Heart left ventricle (tissue), 16 donors: ENCODE results near the gene SIL1. TPM values are rescaled to one million over a fixed set of nuclear protein-coding genes. Genes with fewer than 3 reads are reported as not detected.

Source experiments
- ATAC-seq, 4 donors: fragments of 200-7000 bp; cut with Tn5 transposase; one replicate each; pipeline ENCODE4 v1.9.1; 2020 to 2022; ENCODE audit warnings: moderate library complexity in 4 of 4, mild to moderate bottlenecking in 3 of 4, moderate number of reproducible peaks in 1 of 4
- DNase-seq, 5 donors: peaks; one replicate each; pipeline ENCODE4 v3.0.0-alpha.2; 2020
- H3K27ac ChIP-seq, 12 donors: fragments of 200-600 bp; sonication (generic) in 4 of 12; one replicate each; pipeline versions ENCODE4 v1.5.0 to v1.8.0; 2016 to 2022; ENCODE audit warnings: mild to moderate bottlenecking in 2 of 12
- H3K27me3 ChIP-seq, 9 donors: fragments of 200-600 bp; sonication (generic) in 2 of 9; one replicate each; pipeline versions ENCODE4 v1.5.1 to v1.8.0; 2016 to 2022; ENCODE audit warnings: mild to moderate bottlenecking in 3 of 9
- H3K36me3 ChIP-seq, 9 donors: fragments of 200-600 bp; sonication (generic) in 2 of 9; one replicate each; pipeline versions ENCODE4 v1.5.0 to v1.8.0; 2018 to 2022; ENCODE audit warnings: mild to moderate bottlenecking in 2 of 9
- H3K4me1 ChIP-seq, 12 donors: fragments of 200-600 bp; sonication (generic) in 4 of 12; one replicate each; pipeline versions ENCODE4 v1.5.0 to v1.8.0; 2016 to 2022; ENCODE audit warnings: mild to moderate bottlenecking in 3 of 12
- H3K4me3 ChIP-seq, 12 donors: fragments of 200-600 bp; sonication (generic) in 4 of 12; one replicate each; pipeline versions ENCODE4 v1.5.0 to v1.8.0; 2017 to 2022; ENCODE audit warnings: mild to moderate bottlenecking in 9 of 12, moderate library complexity in 4 of 12
- H3K9me3 ChIP-seq, 12 donors: fragments of 200-600 bp; sonication (generic) in 4 of 12; one replicate each; pipeline versions ENCODE4 v1.5.0 to v1.8.0; 2016 to 2022; ENCODE audit warnings: mild to moderate bottlenecking in 1 of 12
- POLR2A ChIP-seq, 2 donors: fragments of 450-650 bp; IDR thresholded peaks; one replicate each; pipeline ENCODE4 v1.6.1; 2017; ENCODE audit warnings: antibody characterized with exemption in 2 of 2, mild to moderate bottlenecking in 2 of 2, moderate library complexity in 2 of 2
- WGBS, 4 donors: extraction: QIAGEN DNeasy Blood & Tissue Kit in 2 of 4; methylation state at CpG; one replicate each; pipeline versions ENCODE4 v1.1.5 to v1.1.7; 2013 to 2018; 5-methylcytosine and 5-hydroxymethylcytosine counted together
- intact Hi-C, 10 donors: fragments of 100-400 bp; cut with DNase I; formaldehyde crosslinking; loops; one replicate each; pipeline versions ENCODE4 v1.11.1 to v1.14.2; 2022
- polyA plus RNA-seq, 2 donors: library from polyadenylated mRNA; stranded (reverse); fragments of 200-250 nt; gene quantifications; one replicate each; pipeline ENCODE4 v1.2.3, GENCODE V29; 2013
- total RNA-seq, 9 donors: library from RNA; depleted of rRNA in 2 of 9; stranded (reverse); fragments of >200 nt in 2 of 9; fragmentation: NEBNext Ultra II Directional in 3 of 9; extraction: Animal tissue kit (Norgen Biotek cat#: 25700) in 3 of 9; gene quantifications; one replicate each; pipeline versions ENCODE4 v1.1.0 to v1.2.4, GENCODE V29; 2016 to 2023
- TF ChIP-seq, protein P1 (sequence below), 12 donors: fragments of 200-600 bp; sonication (generic) in 4 of 12; IDR thresholded peaks; one replicate each; pipeline versions ENCODE4 v1.5.0 to v1.8.0; 2018 to 2022; ENCODE audit warnings: antibody characterized with exemption in 12 of 12, mild to moderate bottlenecking in 5 of 12
- donor health status: ischemic (EF 13 %, LVEDD 7.1; RV severe dilation, severe dysfunction).
- donor health status: healthy with polysubstance abuse.
- donor health status: DM: no; HTN: yes; CAD: no.
- donor health status: DM: no; HTN: no; CAD: no.
- donor health status: ischemic (EF 25% LVEDD 6.9; RV normal size, moderate dysfunction).
- donor health status: ischemic (EF 25% LVEDD 5.7; RV mildly dilated, moderate dysfunction).
- donor health status: healthy.
- donor health status: DM: yes; HTN: yes; CAD: no.
- donor health status: ischemic (EF 35%, LVEDD 5.7; RV mildly dilated, moderate dysfunction).
- donor health status: nonischemic (EF 11% LVEDD 7.7; RV severe dilation, severe dysfunction).
- donor health status: DM: yes; HTN: yes; CAD: no.
- donor health status: PGD.
- donor health status: ischemic (EF 29% LVEDD 5.4; RV normal size, mild dysfunction).
- donor health status: nonischemic (EF 23%, LVEDD 6.1; RV moderate dilation, normal function).

SIL1 gene
- total and polyA plus RNA-seq, 11 donors = 33.8 to 341 (median 40.2) TPM

- H3K27me3 ChIP-seq = no peaks in the 10 kb centered on the region
- no peak overlapping the region for H3K27ac ChIP-seq
- no peak for TF ChIP-seq POLR2A (IDR thresholded peaks at IDR 0.05)
- TF ChIP-seq, protein P1, sequence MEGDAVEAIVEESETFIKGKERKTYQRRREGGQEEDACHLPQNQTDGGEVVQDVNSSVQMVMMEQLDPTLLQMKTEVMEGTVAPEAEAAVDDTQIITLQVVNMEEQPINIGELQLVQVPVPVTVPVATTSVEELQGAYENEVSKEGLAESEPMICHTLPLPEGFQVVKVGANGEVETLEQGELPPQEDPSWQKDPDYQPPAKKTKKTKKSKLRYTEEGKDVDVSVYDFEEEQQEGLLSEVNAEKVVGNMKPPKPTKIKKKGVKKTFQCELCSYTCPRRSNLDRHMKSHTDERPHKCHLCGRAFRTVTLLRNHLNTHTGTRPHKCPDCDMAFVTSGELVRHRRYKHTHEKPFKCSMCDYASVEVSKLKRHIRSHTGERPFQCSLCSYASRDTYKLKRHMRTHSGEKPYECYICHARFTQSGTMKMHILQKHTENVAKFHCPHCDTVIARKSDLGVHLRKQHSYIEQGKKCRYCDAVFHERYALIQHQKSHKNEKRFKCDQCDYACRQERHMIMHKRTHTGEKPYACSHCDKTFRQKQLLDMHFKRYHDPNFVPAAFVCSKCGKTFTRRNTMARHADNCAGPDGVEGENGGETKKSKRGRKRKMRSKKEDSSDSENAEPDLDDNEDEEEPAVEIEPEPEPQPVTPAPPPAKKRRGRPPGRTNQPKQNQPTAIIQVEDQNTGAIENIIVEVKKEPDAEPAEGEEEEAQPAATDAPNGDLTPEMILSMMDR (IDR thresholded peaks at IDR 0.05) = no peak
- intact Hi-C loops = no loop called here
- ATAC-seq = no peak
- H3K4me3 ChIP-seq = no peak overlapping the region
- 95 to 98% (median 96%) methylated on average over 5 to 20 of the region's 20 CpGs for WGBS, 4 donors
- no peaks in the 10 kb centered on the region for H3K9me3 ChIP-seq
- DNase-seq = no peak
- peaks cover 0 to 22% (median 12%) of the 10 kb centered on the region in 9 donors for H3K36me3 ChIP-seq
- peaks cover 0 to 54% (median 28%) of the 10 kb centered on the region in 12 donors for H3K4me1 ChIP-seq
Measured at GRCh38 chr5:138946831-138947560, 251.2 kb downstream of the SIL1 start.

DNA sequence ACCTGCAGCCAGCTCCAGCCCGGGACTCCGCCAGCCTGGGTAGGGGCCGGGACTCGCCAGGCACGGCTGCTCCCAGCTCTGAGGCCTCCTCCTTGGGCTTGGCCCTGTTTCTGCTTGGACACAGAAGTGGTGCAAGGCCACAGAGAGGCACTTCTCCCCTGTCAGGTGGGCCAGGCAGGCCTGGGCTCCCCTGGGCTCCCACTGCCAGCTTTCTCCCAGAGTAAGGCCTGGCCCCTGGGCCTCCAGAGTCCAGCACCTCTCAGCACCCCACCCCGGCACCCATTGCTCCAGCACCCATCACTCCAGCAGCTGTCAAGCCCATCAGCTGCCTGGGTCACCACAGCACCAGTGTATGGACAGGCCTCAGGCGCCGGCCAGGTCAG lies 251.9 kb downstream of the SIL1 start:
- intact Hi-C loops = no loop called here
- peaks cover 0 to 47% (median 24%) of the 10 kb centered on the region in 12 donors for H3K4me1 ChIP-seq
- DNase-seq = no peak

DNA sequence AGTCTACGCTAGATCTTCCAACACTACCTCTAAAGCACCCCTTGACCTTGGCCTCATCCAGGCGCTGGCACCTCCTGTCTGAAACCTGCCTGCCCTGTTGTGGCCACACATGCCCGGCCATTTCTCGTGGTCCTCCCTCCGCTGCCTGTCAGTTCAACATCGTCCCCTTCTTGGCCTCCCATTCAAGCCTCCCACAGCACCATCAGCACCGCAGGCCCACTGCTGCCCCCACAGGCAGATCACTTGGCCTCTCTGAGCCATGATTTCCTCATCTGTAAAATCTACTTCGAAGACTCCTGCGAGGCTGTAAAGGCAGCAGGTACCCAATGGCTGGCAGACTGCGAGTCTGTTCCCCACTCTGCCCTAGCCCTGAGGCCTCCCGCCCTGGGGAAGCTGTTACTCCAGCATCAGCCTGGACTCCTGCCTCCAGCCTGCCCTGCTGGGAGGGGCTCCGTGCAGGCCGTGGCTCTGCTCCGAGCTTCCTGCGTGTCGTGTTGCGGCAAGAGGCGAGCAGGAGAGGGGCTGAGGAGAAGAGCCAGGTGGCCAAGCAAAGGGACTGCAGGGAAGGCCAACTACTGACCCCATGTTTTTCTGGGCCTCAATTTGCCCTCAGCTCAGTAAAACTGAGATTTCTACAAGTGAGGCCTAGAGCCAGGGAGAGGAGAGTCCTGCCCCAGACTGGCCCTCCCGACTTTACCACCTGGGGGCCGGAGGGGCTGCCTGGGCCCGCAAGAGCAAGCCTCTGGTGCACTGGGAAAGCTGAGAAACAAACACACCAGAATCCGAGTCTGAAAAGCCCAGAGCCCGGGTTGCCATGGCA lies 252.5 kb downstream of the SIL1 start:
- WGBS, 4 donors = 92 to 93% (median 92%) methylated on average over 15 to 23 of the region's 23 CpGs
- Histone ChIP-seq H3K4me3 (no peak overlapping the region), H3K9me3 (no peaks in the 10 kb centered on the region), H3K4me1 (peaks cover 0 to 41% (median 23%) of the 10 kb centered on the region in 12 donors), H3K36me3 (peaks cover 0 to 22% (median 12%) of the 10 kb centered on the region in 9 donors), H3K27ac (no peak overlapping the region), H3K27me3 (no peaks in the 10 kb centered on the region)
- ATAC-seq = no peak
- TF ChIP-seq, protein P1 (IDR thresholded peaks at IDR 0.05) = no peak
- TF ChIP-seq POLR2A (IDR thresholded peaks at IDR 0.05) = no peak
- intact Hi-C loops = no loop called here
- DNase-seq = no peak

More for the DNA sequence above, 251.9 kb downstream of the SIL1 start:
- Histone ChIP-seq H3K4me3 (no peak overlapping the region), H3K27ac (no peak overlapping the region), H3K36me3 (peaks cover 0 to 22% (median 12%) of the 10 kb centered on the region in 9 donors), H3K9me3 (no peaks in the 10 kb centered on the region), H3K27me3 (no peaks in the 10 kb centered on the region)
- WGBS, 4 donors = 96 to 100% (median 99%) methylated on average over 2 to 8 of the region's 8 CpGs
- no peak for TF ChIP-seq POLR2A (IDR thresholded peaks at IDR 0.05)
- TF ChIP-seq, protein P1 (IDR thresholded peaks at IDR 0.05) = no peak
- no peak for ATAC-seq
